Spleen (tissue), 11 donors: Measurements from ENCODE around the gene CDH15. TPM values are rescaled to one million over a fixed set of nuclear protein-coding genes. Genes with fewer than 3 reads are reported as not detected.
"Not testable (repeated sequence)": the region's sequence is repeated elsewhere in the genome, so short reads cannot be mapped to it uniquely, and the experiment has no call there.

ENCODE experiments used
- DNase-seq: peaks from one replicate; pipeline ENCODE4 v3.0.0-alpha.2; 2020
- H3K27ac ChIP-seq, 8 donors: fragments of 200-600 bp; sonication (generic) in 7 of 8; 1 replicate in 4 of 8; 2 replicates in 4 of 8; pipeline versions ENCODE4 v1.5.0 to v1.8.0; 2016 to 2021; ENCODE audit warnings: inconsistent platforms in 4 of 8, mild to moderate bottlenecking in 4 of 8, moderate library complexity in 1 of 8
- H3K27me3 ChIP-seq, 7 donors: fragments of 200-600 bp; sonication (generic) in 6 of 7; replicated peaks in 1 of 7; 1 replicate in 4 of 7; 2 replicates in 3 of 7; pipeline versions ENCODE4 v1.5.0 to v1.8.0; 2016 to 2021; ENCODE audit warnings: inconsistent platforms in 3 of 7, mild to moderate bottlenecking in 1 of 7
- H3K36me3 ChIP-seq, 6 donors: fragments of 200-600 bp; sonication (generic) in 5 of 6; 1 replicate in 4 of 6; 2 replicates in 2 of 6; pipeline versions ENCODE4 v1.5.0 to v1.8.0; 2016 to 2021; ENCODE audit warnings: inconsistent platforms in 2 of 6
- H3K4me1 ChIP-seq, 6 donors: fragments of 200-600 bp; sonication (generic) in 5 of 6; 1 replicate in 3 of 6; 2 replicates in 3 of 6; pipeline versions ENCODE4 v1.5.0 to v1.8.0; 2016 to 2021; ENCODE audit warnings: inconsistent platforms in 3 of 6
- H3K4me3 ChIP-seq, 8 donors: fragments of 200-600 bp; sonication (generic) in 7 of 8; 1 replicate in 4 of 8; 2 replicates in 4 of 8; pipeline versions ENCODE4 v1.5.0 to v1.8.0; 2016 to 2021; ENCODE audit warnings: inconsistent platforms in 4 of 8, mild to moderate bottlenecking in 4 of 8, moderate library complexity in 2 of 8
- H3K9me3 ChIP-seq, 8 donors: fragments of 200-600 bp; sonication (generic) in 7 of 8; 1 replicate in 4 of 8; 2 replicates in 4 of 8; pipeline versions ENCODE4 v1.5.0 to v1.8.0; 2016 to 2021; ENCODE audit warnings: inconsistent platforms in 4 of 8
- CTCF ChIP-seq, 11 experiments: fragments of 200-600 bp in 7 of 11; fragments of 450-650 bp in 4 of 11; sonication (generic) in 4 of 11; IDR thresholded peaks in 8 of 11; conservative IDR thresholded peaks in 3 of 11; 1 replicate in 7 of 11; 2 replicates in 4 of 11; pipeline versions ENCODE4 v1.4.0 to v1.8.0; 2016 to 2021; ENCODE audit warnings: antibody characterized with exemption in 11 of 11, inconsistent platforms in 4 of 11, mild to moderate bottlenecking in 1 of 11
- POLR2A ChIP-seq, 3 donors: fragments of 450-650 bp; IDR thresholded peaks; one replicate each; pipeline ENCODE4 v1.5.1; 2017; ENCODE audit warnings: antibody characterized with exemption in 3 of 3, mild to moderate bottlenecking in 1 of 3
- POLR2AphosphoS5 ChIP-seq, 3 donors: sonication (generic); formaldehyde crosslinking; IDR thresholded peaks; one replicate each; pipeline ENCODE4 v1.5.1; 2017; ENCODE audit warnings: antibody characterized with exemption in 3 of 3
- WGBS, 5 donors: extraction: QIAGEN DNeasy Blood & Tissue Kit in 3 of 5; methylation state at CpG; one replicate each; pipeline versions ENCODE4 v1.1.5 to v1.1.7; 2013 to 2018; 5-methylcytosine and 5-hydroxymethylcytosine counted together
- intact Hi-C: fragments of 100-400 bp; cut with DNase I; formaldehyde crosslinking; loops from one replicate; pipeline ENCODE4 v1.15.0; 2023; ENCODE audit warnings: low total_unique reads
- polyA plus RNA-seq, 3 donors: library from polyadenylated mRNA; stranded (reverse); fragments of 200-250 nt; gene quantifications; one replicate each; pipeline ENCODE4 v1.2.1, GENCODE V29; 2013
- total RNA-seq, 7 donors: library from RNA; depleted of rRNA in 3 of 7; stranded (reverse); fragments of >200 nt in 3 of 7; fragmentation: NEBNext Ultra II Directional in 4 of 7; extraction: Animal tissue kit (Norgen Biotek cat#: 25700) in 4 of 7; gene quantifications; one replicate each; pipeline versions ENCODE4 v1.1.0 to v1.2.1, GENCODE V29; 2016 to 2021
- donor health status: healthy with polysubstance abuse.
- donor health status: DM: no; HTN: no; CAD: no; lungs with moderate emphysema.
- donor health status: DM: no; HTN: no; CAD: no.
- donor health status: Bipolar disorder and iron deficiency.
- donor health status: healthy.
- donor health status: DM: no; HTN: no; CAD: no.
- donor health status: DM: yes; HTN: yes; CAD: no.

The CDH15 gene
- total and polyA plus RNA-seq, 10 donors, result 0.14 to 7.4 (median 1.2) TPM

DNA sequence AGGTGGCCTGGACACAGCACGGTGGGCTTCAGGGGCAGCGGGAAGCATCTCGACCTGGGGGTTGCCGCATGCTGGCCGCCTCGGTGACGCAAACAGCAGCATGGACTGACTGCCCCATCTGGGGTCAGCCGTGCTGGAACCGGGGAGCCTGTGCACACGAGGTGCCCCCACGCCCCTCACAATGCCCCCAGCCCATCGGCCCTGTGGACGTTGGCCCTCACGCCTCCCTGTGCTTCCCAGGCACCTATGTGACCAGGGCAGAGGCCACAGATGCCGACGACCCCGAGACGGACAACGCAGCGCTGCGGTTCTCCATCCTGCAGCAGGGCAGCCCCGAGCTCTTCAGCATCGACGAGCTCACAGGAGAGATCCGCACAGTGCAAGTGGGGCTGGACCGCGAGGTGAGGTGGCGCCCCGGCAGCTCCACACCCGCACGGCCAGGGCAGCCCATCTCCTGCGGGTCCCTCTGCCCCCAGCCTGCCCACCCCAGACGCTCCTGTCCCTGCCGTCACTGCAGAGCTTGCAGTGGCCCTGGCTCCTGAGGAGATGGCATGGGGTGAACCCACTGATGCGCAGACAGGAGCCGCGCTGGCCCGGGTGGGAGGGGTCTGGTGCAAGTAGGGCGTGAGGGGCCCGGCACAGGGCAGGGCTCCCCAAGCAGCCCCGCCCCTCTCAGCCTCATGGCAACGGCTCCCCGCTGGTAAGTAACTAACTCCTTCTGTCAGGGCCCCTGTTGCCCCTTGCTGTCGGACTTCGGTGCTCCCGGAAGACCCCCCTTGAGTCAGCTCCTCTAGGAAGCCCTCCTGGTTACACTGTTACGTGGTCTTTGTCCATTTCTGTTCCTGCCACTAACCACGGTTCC is 13.6 kb downstream of the CDH15 start:
- Histone ChIP-seq H3K27ac (no peak overlapping the region), H3K36me3 (no peaks in the 10 kb centered on the region), H3K9me3 (peaks cover 0 to 2% (median 0%) of the 10 kb centered on the region in 8 donors), H3K27me3 (peaks cover 0 to 30% (median 0%) of the 10 kb centered on the region in 7 donors), H3K4me3 (no peak overlapping the region), H3K4me1 (no peaks in the 10 kb centered on the region)
- DNase-seq, result no peak
- WGBS, 5 donors, result 74 to 80% (median 80%) methylated on average over 23 to 48 of the region's 48 CpGs
- TF ChIP-seq POLR2AphosphoS5 (IDR thresholded peaks at IDR 0.05) (no peak), CTCF (IDR thresholded peaks at IDR 0.05 in 8 of 11, conservative IDR thresholded peaks at IDR 0.05 in 3 of 11) (no peak), POLR2A (IDR thresholded peaks at IDR 0.05) (no peak)
- intact Hi-C loops, result no loop called here

- H3K36me3 ChIP-seq, DNase-seq, H3K27ac ChIP-seq, H3K9me3 ChIP-seq, intact Hi-C loops, H3K4me3 ChIP-seq, H3K4me1 ChIP-seq: not testable (repeated sequence)
- peaks cover 0 to 21% (median 0%) of the 10 kb centered on the region in 7 donors for H3K27me3 ChIP-seq
- 91 to 95% (median 93%) methylated on average over 20 to 30 of the region's 30 CpGs for WGBS, 5 donors
Measured at GRCh38 chr16:89185887-89186592, 14.5 kb downstream of the CDH15 start.

DNA sequence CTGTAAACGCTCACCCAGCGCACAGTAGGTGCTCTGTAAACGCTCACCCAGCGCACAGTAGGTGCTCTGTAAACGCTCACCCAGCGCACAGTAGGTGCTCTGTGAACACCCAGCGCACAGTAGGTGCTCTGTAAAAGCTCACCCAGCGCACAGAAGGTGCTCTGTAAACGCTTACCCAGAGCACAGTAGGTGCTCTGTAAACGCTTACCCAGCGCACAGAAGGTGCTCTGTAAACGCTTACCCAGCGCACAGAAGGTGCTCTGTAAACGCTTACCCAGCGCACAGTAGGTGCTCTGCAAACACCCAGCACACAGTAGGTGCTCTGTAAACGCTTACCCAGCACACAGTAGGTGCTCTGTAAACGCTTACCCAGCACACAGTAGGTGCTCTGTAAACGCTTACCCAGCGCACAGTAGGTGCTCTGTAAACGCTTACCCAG is 15.1 kb downstream of the CDH15 start:
- H3K4me3 ChIP-seq, H3K4me1 ChIP-seq, H3K9me3 ChIP-seq, intact Hi-C loops, H3K36me3 ChIP-seq, H3K27ac ChIP-seq, DNase-seq: not testable (repeated sequence)
- peaks cover 0 to 19% (median 0%) of the 10 kb centered on the region in 7 donors for H3K27me3 ChIP-seq
- WGBS, 5 donors, result 88 to 95% (median 90%) methylated on average over 16 to 20 of the region's 20 CpGs

GRCh38 chr16:89187032-89187769 is 15.7 kb downstream of the CDH15 start:
- Histone ChIP-seq H3K27ac (peak overlapping the region in 1 of 8 donors; percentile 24), H3K4me3 (no peak overlapping the region), H3K36me3 (no peaks in the 10 kb centered on the region), H3K27me3 (peaks cover 0 to 22% (median 0%) of the 10 kb centered on the region in 7 donors), H3K4me1 (peaks cover 8 to 12% (median 10%) of the 10 kb centered on the region in 6 donors), H3K9me3 (peaks cover 0 to 2% (median 0%) of the 10 kb centered on the region in 8 donors)
- WGBS, 5 donors, result 57 to 67% (median 61%) methylated on average over 15 to 19 of the region's 19 CpGs
- TF ChIP-seq POLR2AphosphoS5 (IDR thresholded peaks at IDR 0.05), result no peak
- TF ChIP-seq CTCF (IDR thresholded peaks at IDR 0.05 in 8 of 11, conservative IDR thresholded peaks at IDR 0.05 in 3 of 11), result no peak
- TF ChIP-seq POLR2A (IDR thresholded peaks at IDR 0.05), result no peak
- DNase-seq, result peak; percentile 75
- intact Hi-C loops, result no loop called here
